GM19452 (cell line): ENCODE measurements around the gene MRNIP.

Source experiments
- ATAC-seq: cut with Tn5 transposase; IDR thresholded peaks from one replicate; pipeline ENCODE4 v1.9.1; 2021; ENCODE audit not compliant: unreplicated experiment

MRNIP gene

GRCh38 chr5:179805529-179806249, 52.9 kb downstream of the MRNIP start:
- no peak for ATAC-seq

- no peak for ATAC-seq
Observed at GRCh38 chr5:179805070-179805528, 53.5 kb downstream of the MRNIP start.

- ATAC-seq = no peak
Observed at GRCh38 chr5:179804555-179804947, 54.1 kb downstream of the MRNIP start.

GRCh38 chr5:179803651-179804554, 54.7 kb downstream of the MRNIP start:
- no peak for ATAC-seq

- no peak for ATAC-seq
Observed at GRCh38 chr5:179802950-179803562, 55.6 kb downstream of the MRNIP start.

GRCh38 chr5:179802207-179802883, 56.3 kb downstream of the MRNIP start:
- ATAC-seq = no peak

GRCh38 chr5:179801304-179802206, 57.1 kb downstream of the MRNIP start:
- peak; percentile 35 for ATAC-seq

GRCh38 chr5:179800696-179801201, 57.9 kb downstream of the MRNIP start:
- no peak for ATAC-seq

GRCh38 chr5:179800071-179800695, 58.4 kb downstream of the MRNIP start:
- no peak for ATAC-seq

- no peak for ATAC-seq
Observed at GRCh38 chr5:179799644-179799973, 59.0 kb downstream of the MRNIP start.

- ATAC-seq = no peak
Observed at GRCh38 chr5:179798771-179799643, 59.6 kb downstream of the MRNIP start.

GRCh38 chr5:179798144-179798770, 60.4 kb downstream of the MRNIP start:
- ATAC-seq = no peak

- no peak for ATAC-seq
Observed at GRCh38 chr5:179797741-179798140, 60.9 kb downstream of the MRNIP start.

- ATAC-seq = no peak
Observed at GRCh38 chr5:179796877-179797608, 61.6 kb downstream of the MRNIP start.

- ATAC-seq = peak; percentile 80
Observed at GRCh38 chr5:179795863-179796833, 62.5 kb downstream of the MRNIP start.
